GM21723 (cell line): ENCODE data around the gene MESP2.

Experiments
- ATAC-seq: cut with Tn5 transposase; IDR thresholded peaks from one replicate; pipeline ENCODE4 v1.9.1; 2021; ENCODE audit warnings: mild to moderate bottlenecking, moderate library complexity; ENCODE audit not compliant: unreplicated experiment

MESP2 gene

GRCh38 chr15:89799011-89799911, 23.1 kb downstream of the MESP2 start:
- no peak for ATAC-seq

- no peak for ATAC-seq
Observed at GRCh38 chr15:89799918-89800498, 23.9 kb downstream of the MESP2 start.

- no peak for ATAC-seq
Observed at GRCh38 chr15:89801471-89802195, 25.5 kb downstream of the MESP2 start.

GRCh38 chr15:89802231-89802928, 26.2 kb downstream of the MESP2 start:
- no peak for ATAC-seq

GRCh38 chr15:89802986-89803824, 27.1 kb downstream of the MESP2 start:
- ATAC-seq, result no peak

- no peak for ATAC-seq
Observed at GRCh38 chr15:89803941-89804800, 28.0 kb downstream of the MESP2 start.

- no peak for ATAC-seq
Observed at GRCh38 chr15:89805241-89806209, 29.4 kb downstream of the MESP2 start.

GRCh38 chr15:89806210-89806558, 30.1 kb downstream of the MESP2 start:
- no peak for ATAC-seq

GRCh38 chr15:89806559-89807550, 30.7 kb downstream of the MESP2 start:
- no peak for ATAC-seq

GRCh38 chr15:89807689-89808088, 31.6 kb downstream of the MESP2 start:
- no peak for ATAC-seq

- ATAC-seq, result no peak
Observed at GRCh38 chr15:89808160-89808870, 32.2 kb downstream of the MESP2 start.

- no peak for ATAC-seq
Observed at GRCh38 chr15:89809093-89809786, 33.1 kb downstream of the MESP2 start.

GRCh38 chr15:89809787-89810148, 33.6 kb downstream of the MESP2 start:
- no peak for ATAC-seq

- ATAC-seq, result no peak
Observed at GRCh38 chr15:89810837-89811236, 34.7 kb downstream of the MESP2 start.

GRCh38 chr15:89812011-89812846, 36.1 kb downstream of the MESP2 start:
- no peak for ATAC-seq
